ENCODE results near the gene ABI3BP. TPM values are rescaled to one million over a fixed set of nuclear protein-coding genes. Genes with fewer than 3 reads are reported as not detected.

The ABI3BP gene
- total RNA-seq, 1 experiment from 2014 or later, result 0.15 TPM

DNA sequence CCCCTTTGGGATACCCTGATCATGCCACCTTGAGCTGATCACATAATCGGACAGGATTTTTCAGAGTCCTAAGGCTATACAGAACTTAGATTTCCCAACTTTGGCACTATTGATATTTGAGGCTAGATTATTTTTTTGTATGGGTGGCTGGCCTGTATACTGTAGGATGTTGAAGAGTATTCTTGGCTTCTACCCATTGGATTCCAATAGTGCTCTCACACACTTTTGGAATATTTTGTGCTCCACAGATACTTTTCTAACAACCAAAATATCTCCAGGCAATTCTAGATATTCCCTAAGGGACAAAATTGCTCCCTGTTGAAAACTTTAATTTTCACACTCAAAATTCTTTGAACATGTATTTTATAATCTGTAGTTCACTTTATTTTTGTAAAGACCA, 125.1 kb downstream of the ABI3BP start:
- no TSS peak for BruUV-seq (replicated peaks)
- Histone ChIP-seq H3K4me2 (ENCODE audit: low read length) (no peak overlapping the region), H3K36me3 (ENCODE audit: control insufficient read depth in 1 of 2, insufficient read depth in 2 of 2, low read length in 2 of 2) (no peaks in the 10 kb centered on the region), H3K4me1 (ENCODE audit: control insufficient read depth in 1 of 2, insufficient read depth in 2 of 2, low read length in 2 of 2) (no peaks in the 10 kb centered on the region), H3K79me2 (ENCODE audit: insufficient read depth, low read length) (no peaks in the 10 kb centered on the region), H4K20me1 (ENCODE audit: insufficient read depth) (no peaks in the 10 kb centered on the region), H2AFZ (ENCODE audit: low read depth, low read length, poor library complexity, severe bottlenecking) (no peak overlapping the region), H3K27ac (ENCODE audit: low read depth, low read length) (no peak overlapping the region), H3K9ac (ENCODE audit: low read length) (no peak overlapping the region), H3K9me3 (ENCODE audit: control insufficient read depth in 1 of 2, insufficient read depth in 1 of 2, low read depth in 1 of 2, low read length in 2 of 2) (no peaks in the 10 kb centered on the region), H3K4me3 (replicated peaks in 1 of 2; ENCODE audit: low read depth in 1 of 2, low read length in 2 of 2) (no peak overlapping the region), H3K9me2 (ENCODE audit: insufficient read depth) (no peaks in the 10 kb centered on the region), H3K27me3 (ENCODE audit: insufficient read depth, low read length) (no peaks in the 10 kb centered on the region)
- ATAC-seq (no peak), DNase-seq (ENCODE audit: low read depth, low spot score) (no peak)
- intact Hi-C loops (cut with micrococcal nuclease), result loop anchor here (5.0 kb wide), 1 partner anchor 204 kb away; no protein-coding TSS in a partner anchor
- POLR2A ChIA-PET, result no interaction called here
- CTCF ChIA-PET, result no interaction called here
- TF ChIP-seq ZBTB33 (IDR thresholded peaks at IDR 0.05; ENCODE audit: extremely low read depth, insufficient replicate concordance, low read length) (no peak), SP1 (IDR thresholded peaks at IDR 0.05; ENCODE audit: low read depth) (no peak), SRF (IDR thresholded peaks at IDR 0.05; ENCODE audit: low read depth) (no peak), ZNF274 (IDR thresholded peaks at IDR 0.05; ENCODE audit: low read depth, low read length) (no peak), MAX (IDR thresholded peaks at IDR 0.05) (no peak), YY1 (IDR thresholded peaks at IDR 0.05; ENCODE audit: extremely low read depth, insufficient replicate concordance, low read depth, low read length) (no peak), SIN3A (IDR thresholded peaks at IDR 0.05; ENCODE audit: low read depth) (no peak), POLR2A (IDR thresholded peaks at IDR 0.05; ENCODE audit: borderline replicate concordance, extremely low read depth, insufficient read depth, insufficient read length) (no peak), ELF1 (IDR thresholded peaks at IDR 0.05; ENCODE audit: borderline replicate concordance, low read depth) (no peak), FOSL1 (IDR thresholded peaks at IDR 0.05; ENCODE audit: low read depth) (no peak), ATF3 (IDR thresholded peaks at IDR 0.05) (no peak), TCF7L2 (IDR thresholded peaks at IDR 0.05; ENCODE audit: borderline replicate concordance, extremely low read depth, insufficient read depth, insufficient read length) (no peak), POLR2AphosphoS5 (IDR thresholded peaks at IDR 0.05; ENCODE audit: low read depth, low read length) (no peak), EZH2phosphoT487 (IDR thresholded peaks at IDR 0.05; ENCODE audit: borderline replicate concordance) (no peak), RAD21 (IDR thresholded peaks at IDR 0.05; ENCODE audit: low read depth) (no peak)
- TF ChIP-seq, protein P1, sequence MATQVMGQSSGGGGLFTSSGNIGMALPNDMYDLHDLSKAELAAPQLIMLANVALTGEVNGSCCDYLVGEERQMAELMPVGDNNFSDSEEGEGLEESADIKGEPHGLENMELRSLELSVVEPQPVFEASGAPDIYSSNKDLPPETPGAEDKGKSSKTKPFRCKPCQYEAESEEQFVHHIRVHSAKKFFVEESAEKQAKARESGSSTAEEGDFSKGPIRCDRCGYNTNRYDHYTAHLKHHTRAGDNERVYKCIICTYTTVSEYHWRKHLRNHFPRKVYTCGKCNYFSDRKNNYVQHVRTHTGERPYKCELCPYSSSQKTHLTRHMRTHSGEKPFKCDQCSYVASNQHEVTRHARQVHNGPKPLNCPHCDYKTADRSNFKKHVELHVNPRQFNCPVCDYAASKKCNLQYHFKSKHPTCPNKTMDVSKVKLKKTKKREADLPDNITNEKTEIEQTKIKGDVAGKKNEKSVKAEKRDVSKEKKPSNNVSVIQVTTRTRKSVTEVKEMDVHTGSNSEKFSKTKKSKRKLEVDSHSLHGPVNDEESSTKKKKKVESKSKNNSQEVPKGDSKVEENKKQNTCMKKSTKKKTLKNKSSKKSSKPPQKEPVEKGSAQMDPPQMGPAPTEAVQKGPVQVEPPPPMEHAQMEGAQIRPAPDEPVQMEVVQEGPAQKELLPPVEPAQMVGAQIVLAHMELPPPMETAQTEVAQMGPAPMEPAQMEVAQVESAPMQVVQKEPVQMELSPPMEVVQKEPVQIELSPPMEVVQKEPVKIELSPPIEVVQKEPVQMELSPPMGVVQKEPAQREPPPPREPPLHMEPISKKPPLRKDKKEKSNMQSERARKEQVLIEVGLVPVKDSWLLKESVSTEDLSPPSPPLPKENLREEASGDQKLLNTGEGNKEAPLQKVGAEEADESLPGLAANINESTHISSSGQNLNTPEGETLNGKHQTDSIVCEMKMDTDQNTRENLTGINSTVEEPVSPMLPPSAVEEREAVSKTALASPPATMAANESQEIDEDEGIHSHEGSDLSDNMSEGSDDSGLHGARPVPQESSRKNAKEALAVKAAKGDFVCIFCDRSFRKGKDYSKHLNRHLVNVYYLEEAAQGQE (IDR thresholded peaks at IDR 0.05; ENCODE audit: low read depth), result no peak
- RAD21 ChIA-PET (ENCODE audit: low non-redundant PET in 1 of 2, low total read pairs in 2 of 2, uncharacterized antibody in 2 of 2, unreplicated experiment in 2 of 2), result no interaction called here
